Measurements from ENCODE around the gene TMEM178A.

- TF ChIP-seq CTCF (IDR thresholded peaks at IDR 0.05) (no peak), EZH2 (IDR thresholded peaks at IDR 0.05) (no peak)
Measured at GRCh38 chr2:39640681-39641080, 25.0 kb upstream of the TMEM178A start.

All from neural progenitor cell (in vitro differentiated cells).